Measurements from ENCODE around the gene KDM4C. TPM values are rescaled to one million over a fixed set of nuclear protein-coding genes. Genes with fewer than 3 reads are reported as not detected.

KDM4C gene
- total and polyA plus RNA-seq, 2 of the 13 experiments (the other 11 are each of a cell fraction or from before 2014, with no cell fraction given), result 19.4 to 23.6 TPM

DNA sequence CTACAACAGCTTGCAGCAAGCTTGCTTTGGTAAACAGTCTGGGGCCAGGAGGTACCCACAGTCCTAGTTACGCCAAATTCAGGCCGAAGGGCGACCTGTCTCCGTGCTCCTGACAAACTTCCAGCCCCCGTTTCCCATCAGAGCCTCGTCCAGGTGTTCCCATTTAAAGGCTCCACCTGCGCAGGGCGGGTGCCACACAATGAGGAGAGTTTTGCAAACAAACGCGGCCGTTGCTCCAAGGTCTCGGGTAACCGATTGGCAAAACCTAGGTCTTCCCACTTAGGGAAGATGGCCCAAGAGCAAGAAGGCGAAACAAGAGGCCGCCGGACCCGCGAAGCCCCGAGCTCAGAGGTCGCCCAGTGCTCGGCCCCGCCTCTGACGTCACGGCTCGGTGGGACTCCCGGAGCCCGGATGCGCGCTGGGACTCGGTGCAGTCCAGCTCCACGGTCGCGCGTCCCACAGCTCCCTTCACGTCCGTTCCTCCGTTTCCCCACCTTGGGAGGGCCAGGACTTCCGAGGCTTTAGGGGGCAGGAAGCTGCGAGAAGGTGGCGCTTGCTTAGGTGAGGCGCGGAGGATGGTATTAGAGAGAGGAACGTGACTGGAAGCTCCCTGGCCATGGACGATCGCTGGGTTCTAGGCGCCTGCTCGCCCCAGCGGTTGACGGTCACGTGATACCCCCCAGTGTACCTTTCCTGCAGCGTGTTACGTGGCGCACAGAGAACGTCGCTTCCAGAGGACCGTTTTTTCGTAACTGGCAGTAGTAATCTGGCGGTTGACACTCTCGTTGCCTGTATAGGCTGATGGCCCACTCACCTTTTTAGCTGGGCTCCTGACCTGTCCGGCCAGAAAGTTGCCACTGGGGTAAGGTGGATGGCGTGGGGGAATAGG lies 41.8 kb upstream of the KDM4C start (continued):
- 0 out of 2 replicates have a peak, but pooled peaks have one; percentile 34 for TF ChIP-seq GMEB2 (CRISPR knock-in tag; IDR thresholded peaks at IDR 0.05; ENCODE audit: low read depth)
- peak; percentile 70 for TF ChIP-seq CREM (IDR thresholded peaks at IDR 0.05)
- no peak for TF ChIP-seq CREM (CRISPR knock-in tag; IDR thresholded peaks at IDR 0.05)
- TF ChIP-seq, protein P1, sequence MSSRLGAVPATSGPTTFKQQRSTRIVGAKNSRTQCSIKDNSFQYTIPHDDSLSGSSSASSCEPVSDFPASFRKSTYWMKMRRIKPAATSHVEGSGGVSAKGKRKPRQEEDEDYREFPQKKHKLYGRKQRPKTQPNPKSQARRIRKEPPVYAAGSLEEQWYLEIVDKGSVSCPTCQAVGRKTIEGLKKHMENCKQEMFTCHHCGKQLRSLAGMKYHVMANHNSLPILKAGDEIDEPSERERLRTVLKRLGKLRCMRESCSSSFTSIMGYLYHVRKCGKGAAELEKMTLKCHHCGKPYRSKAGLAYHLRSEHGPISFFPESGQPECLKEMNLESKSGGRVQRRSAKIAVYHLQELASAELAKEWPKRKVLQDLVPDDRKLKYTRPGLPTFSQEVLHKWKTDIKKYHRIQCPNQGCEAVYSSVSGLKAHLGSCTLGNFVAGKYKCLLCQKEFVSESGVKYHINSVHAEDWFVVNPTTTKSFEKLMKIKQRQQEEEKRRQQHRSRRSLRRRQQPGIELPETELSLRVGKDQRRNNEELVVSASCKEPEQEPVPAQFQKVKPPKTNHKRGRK (CRISPR knock-in tag; IDR thresholded peaks at IDR 0.05), result no peak
- peak; percentile 90 for TF ChIP-seq MED8 (CRISPR knock-in tag; IDR thresholded peaks at IDR 0.05; ENCODE audit: insufficient replicate concordance)
- TF ChIP-seq, protein P2, sequence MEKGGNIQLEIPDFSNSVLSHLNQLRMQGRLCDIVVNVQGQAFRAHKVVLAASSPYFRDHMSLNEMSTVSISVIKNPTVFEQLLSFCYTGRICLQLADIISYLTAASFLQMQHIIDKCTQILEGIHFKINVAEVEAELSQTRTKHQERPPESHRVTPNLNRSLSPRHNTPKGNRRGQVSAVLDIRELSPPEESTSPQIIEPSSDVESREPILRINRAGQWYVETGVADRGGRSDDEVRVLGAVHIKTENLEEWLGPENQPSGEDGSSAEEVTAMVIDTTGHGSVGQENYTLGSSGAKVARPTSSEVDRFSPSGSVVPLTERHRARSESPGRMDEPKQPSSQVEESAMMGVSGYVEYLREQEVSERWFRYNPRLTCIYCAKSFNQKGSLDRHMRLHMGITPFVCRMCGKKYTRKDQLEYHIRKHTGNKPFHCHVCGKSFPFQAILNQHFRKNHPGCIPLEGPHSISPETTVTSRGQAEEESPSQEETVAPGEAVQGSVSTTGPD (CRISPR knock-in tag; IDR thresholded peaks at IDR 0.05), result 0 out of 2 replicates have a peak, but pooled peaks have one; percentile 44
- TF ChIP-seq HOXA3 (CRISPR knock-in tag; IDR thresholded peaks at IDR 0.05), result peak; percentile 91
- TF ChIP-seq ZBTB39 (CRISPR knock-in tag; IDR thresholded peaks at IDR 0.05), result no peak
- TF ChIP-seq CTCF (CRISPR knock-in tag; IDR thresholded peaks at IDR 0.05), result 0 out of 2 replicates have a peak, but pooled peaks have one; percentile 16
- no peak for TF ChIP-seq ATF7 (IDR thresholded peaks at IDR 0.05)
- 0 out of 2 replicates have a peak, but pooled peaks have one; percentile 50 for TF ChIP-seq ATF7 (CRISPR knock-in tag; IDR thresholded peaks at IDR 0.05)
- TF ChIP-seq NR2F6 (IDR thresholded peaks at IDR 0.05), result no peak
- 0 out of 2 replicates have a peak, but pooled peaks have one; percentile 8 for TF ChIP-seq NR2F6 (CRISPR knock-in tag; IDR thresholded peaks at IDR 0.05)
- TF ChIP-seq TERF1 (CRISPR knock-in tag; IDR thresholded peaks at IDR 0.05), result peak; percentile 87; the same call in 1 of the 2 replicates
